Measurements from ENCODE around the gene HPSE2.

Gene HPSE2

GRCh38 chr10:98416606-98417388, 818.9 kb downstream of the HPSE2 start:
- ATAC-seq: no peak
- Mint-ChIP-seq H3K9me3 (no peaks in the 10 kb centered on the region), H3K36me3 (ENCODE audit: low read depth) (peaks cover 11% of the 10 kb centered on the region), H3K27ac (no peak overlapping the region), H3K27me3 (no peaks in the 10 kb centered on the region), H3K4me3 (no peak overlapping the region), H3K4me1 (peaks cover 17% of the 10 kb centered on the region)
- no peak for DNase-seq

- no peak for DNase-seq
- peaks cover 17% of the 10 kb centered on the region for H3K4me1 Mint-ChIP-seq
- H3K27me3 Mint-ChIP-seq: no peaks in the 10 kb centered on the region
- H3K36me3 Mint-ChIP-seq (ENCODE audit: low read depth): peaks cover 11% of the 10 kb centered on the region
- no peak overlapping the region for H3K4me3 Mint-ChIP-seq
- no peak for ATAC-seq
- H3K9me3 Mint-ChIP-seq: no peaks in the 10 kb centered on the region
- no peak overlapping the region for H3K27ac Mint-ChIP-seq
These were observed 819.9 kb downstream of the HPSE2 start for GRCh38 chr10:98415731-98416119.

- H3K27me3 Mint-ChIP-seq: no peaks in the 10 kb centered on the region
- peak within 1 kb of the TSS; percentile 72 for H3K4me3 Mint-ChIP-seq
- H3K36me3 Mint-ChIP-seq (ENCODE audit: low read depth): peaks cover 11% of the 10 kb centered on the region
- no peaks in the 10 kb centered on the region for H3K9me3 Mint-ChIP-seq
- peak; percentile 45 for DNase-seq
- peaks cover 17% of the 10 kb centered on the region for H3K4me1 Mint-ChIP-seq
- peak within 1 kb of the TSS; percentile 82 for H3K27ac Mint-ChIP-seq
- ATAC-seq: peak; percentile 70
These were observed 820.5 kb downstream of the HPSE2 start, which contains the start of gene PYROXD2 for GRCh38 chr10:98414932-98415730. TSS of gene PYROXD2 (minus strand) at chr10:98415182. CDS start at chr10:98415135, 47 bp downstream.

GRCh38 chr10:98414578-98414931, 821.1 kb downstream of the HPSE2 start:
- DNase-seq (peak; percentile 10), ATAC-seq (peak; percentile 16)
- H3K4me3 Mint-ChIP-seq: peak overlapping the region; percentile 72
- H3K27me3 Mint-ChIP-seq: no peaks in the 10 kb centered on the region
- H3K36me3 Mint-ChIP-seq (ENCODE audit: low read depth): peaks cover 5% of the 10 kb centered on the region
- H3K27ac Mint-ChIP-seq: peak overlapping the region; percentile 82
- no peaks in the 10 kb centered on the region for H3K9me3 Mint-ChIP-seq
- peaks cover 17% of the 10 kb centered on the region for H3K4me1 Mint-ChIP-seq

GRCh38 chr10:98411768-98412167, 823.9 kb downstream of the HPSE2 start:
- H3K27ac Mint-ChIP-seq: no peak overlapping the region
- no peaks in the 10 kb centered on the region for H3K27me3 Mint-ChIP-seq
- DNase-seq: no peak
- ATAC-seq: no peak
- no peaks in the 10 kb centered on the region for H3K36me3 Mint-ChIP-seq (ENCODE audit: low read depth)
- no peaks in the 10 kb centered on the region for H3K9me3 Mint-ChIP-seq
- H3K4me1 Mint-ChIP-seq: peaks cover 17% of the 10 kb centered on the region
- no peak overlapping the region for H3K4me3 Mint-ChIP-seq

- DNase-seq: no peak
- Mint-ChIP-seq H3K27me3 (no peaks in the 10 kb centered on the region), H3K4me1 (peaks cover 17% of the 10 kb centered on the region), H3K36me3 (ENCODE audit: low read depth) (no peaks in the 10 kb centered on the region), H3K27ac (no peak overlapping the region), H3K4me3 (no peak overlapping the region), H3K9me3 (no peaks in the 10 kb centered on the region)
- ATAC-seq: no peak
These were observed 824.5 kb downstream of the HPSE2 start for GRCh38 chr10:98411166-98411565.

GRCh38 chr10:98410759-98411158, 824.9 kb downstream of the HPSE2 start:
- DNase-seq: no peak
- Mint-ChIP-seq H3K27me3 (no peaks in the 10 kb centered on the region), H3K36me3 (ENCODE audit: low read depth) (no peaks in the 10 kb centered on the region), H3K9me3 (no peaks in the 10 kb centered on the region), H3K27ac (no peak overlapping the region), H3K4me3 (no peak overlapping the region), H3K4me1 (peaks cover 17% of the 10 kb centered on the region)
- no peak for ATAC-seq

GRCh38 chr10:98410135-98410743, 825.4 kb downstream of the HPSE2 start:
- no peaks in the 10 kb centered on the region for H3K9me3 Mint-ChIP-seq

GRCh38 chr10:98408799-98409198, 826.9 kb downstream of the HPSE2 start:
- no peaks in the 10 kb centered on the region for H3K36me3 Mint-ChIP-seq (ENCODE audit: low read depth)
- H3K9me3 Mint-ChIP-seq: no peaks in the 10 kb centered on the region
- H3K4me1 Mint-ChIP-seq: peaks cover 13% of the 10 kb centered on the region
- H3K27me3 Mint-ChIP-seq: no peaks in the 10 kb centered on the region
- no peak overlapping the region for H3K27ac Mint-ChIP-seq
- DNase-seq (no peak), ATAC-seq (no peak)
- H3K4me3 Mint-ChIP-seq: no peak overlapping the region

More at GRCh38 chr10:98410135-98410743, 825.4 kb downstream of the HPSE2 start:
- no peak overlapping the region for H3K27ac Mint-ChIP-seq
- H3K4me3 Mint-ChIP-seq: no peak overlapping the region
- peaks cover 15% of the 10 kb centered on the region for H3K4me1 Mint-ChIP-seq
- ATAC-seq (no peak), DNase-seq (no peak)
- no peaks in the 10 kb centered on the region for H3K27me3 Mint-ChIP-seq
- H3K36me3 Mint-ChIP-seq (ENCODE audit: low read depth): no peaks in the 10 kb centered on the region

GRCh38 chr10:98407744-98408241, 827.9 kb downstream of the HPSE2 start:
- DNase-seq (no peak), ATAC-seq (no peak)
- Mint-ChIP-seq H3K27me3 (no peaks in the 10 kb centered on the region), H3K36me3 (ENCODE audit: low read depth) (peaks cover under 1% of the 10 kb centered on the region), H3K27ac (no peak overlapping the region), H3K4me1 (peaks cover 18% of the 10 kb centered on the region), H3K9me3 (no peaks in the 10 kb centered on the region), H3K4me3 (no peak overlapping the region)
